ENCODE measurements around the gene NLN.
"Not testable (repeated sequence)": the region's sequence is repeated elsewhere in the genome, so short reads cannot be mapped to it uniquely, and the experiment has no call there.

Gene NLN

DNA sequence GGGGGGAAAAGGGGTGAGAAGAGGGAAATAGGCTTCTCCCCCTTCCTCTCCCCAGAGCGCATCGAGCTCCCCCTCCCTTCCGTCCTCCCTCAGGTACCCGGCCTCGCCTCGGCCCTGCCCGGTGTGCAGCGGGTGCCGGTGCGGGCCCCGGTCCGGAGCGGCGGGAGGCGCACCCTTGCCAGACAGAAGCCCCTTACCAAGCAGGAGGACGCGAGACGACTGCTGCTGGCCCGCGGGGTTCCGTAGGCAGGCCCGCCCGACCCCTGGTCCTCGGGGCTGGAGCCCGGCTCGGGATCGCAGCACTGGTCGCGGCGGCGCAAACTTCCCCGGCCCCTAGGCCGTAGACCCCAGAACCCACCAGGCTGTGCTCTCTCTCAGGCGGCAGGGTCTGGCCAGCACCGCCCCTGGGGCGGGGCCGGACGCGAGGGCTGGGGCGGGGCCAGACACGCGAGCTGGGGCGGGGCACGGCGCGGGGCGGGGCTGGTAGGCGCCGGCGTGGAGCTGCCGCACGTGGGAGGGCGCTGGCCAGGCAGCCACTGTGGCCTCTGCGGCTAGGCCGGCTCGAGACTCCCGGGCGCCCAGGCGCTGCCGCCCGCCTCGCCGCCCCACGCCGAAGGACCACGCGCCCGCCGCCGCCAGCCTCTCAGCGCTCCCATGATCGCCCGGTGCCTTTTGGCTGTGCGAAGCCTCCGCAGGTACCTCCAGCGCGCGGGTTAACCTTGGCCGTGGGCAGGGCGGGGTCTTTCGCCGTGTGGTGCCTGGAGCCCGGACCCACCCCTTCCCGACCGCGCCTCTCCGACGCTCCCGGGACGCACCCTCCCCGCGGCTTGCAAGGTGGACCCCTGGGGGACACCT is at the start of gene NLN, which contains the start of gene SGTB:
TSS of gene NLN (plus strand) at position 486 of the 855 bp plus-strand sequence. CDS start at position 655, 169 bp downstream.
TSS of gene SGTB (minus strand) at position 390 of the 855 bp plus-strand sequence. CDS start 1,302 bp downstream, outside the sequence.
- peak; percentile 79 for DNase-seq (ENCODE audit: low read depth)

GRCh38 chr5:65672796-65673195 is 49.2 kb upstream of the NLN start:
- no peak for DNase-seq (ENCODE audit: low read depth)

- no peak for DNase-seq (ENCODE audit: low read depth)
These were observed 47.3 kb upstream of the NLN start for GRCh38 chr5:65674749-65675148.

GRCh38 chr5:65676056-65676455 is 45.9 kb upstream of the NLN start:
- not testable (repeated sequence) for DNase-seq (ENCODE audit: low read depth)

- no peak for DNase-seq (ENCODE audit: low read depth)
These were observed 39.9 kb upstream of the NLN start for GRCh38 chr5:65682148-65682547.

DNA sequence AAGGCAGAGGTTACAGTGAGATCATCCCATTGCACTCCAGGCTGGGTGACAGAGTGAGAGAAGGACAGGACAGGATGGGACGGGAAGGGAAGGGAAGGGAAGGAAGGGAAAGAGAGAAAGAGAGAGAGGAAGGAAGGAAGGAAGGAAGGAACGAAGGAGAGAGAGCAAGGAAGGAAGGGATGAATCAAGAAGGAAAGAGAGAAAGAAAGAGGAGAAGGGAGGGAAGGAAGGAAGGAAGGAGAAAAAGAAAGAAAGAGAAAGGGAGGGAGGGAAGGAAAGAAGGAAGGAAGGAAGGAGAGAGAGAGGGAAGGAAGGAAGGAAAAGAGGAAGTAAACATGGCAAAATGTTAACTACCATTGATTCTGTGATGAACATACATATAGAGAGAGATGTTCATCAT is 28.9 kb upstream of the NLN start:
- no peak for DNase-seq (ENCODE audit: low read depth)

DNA sequence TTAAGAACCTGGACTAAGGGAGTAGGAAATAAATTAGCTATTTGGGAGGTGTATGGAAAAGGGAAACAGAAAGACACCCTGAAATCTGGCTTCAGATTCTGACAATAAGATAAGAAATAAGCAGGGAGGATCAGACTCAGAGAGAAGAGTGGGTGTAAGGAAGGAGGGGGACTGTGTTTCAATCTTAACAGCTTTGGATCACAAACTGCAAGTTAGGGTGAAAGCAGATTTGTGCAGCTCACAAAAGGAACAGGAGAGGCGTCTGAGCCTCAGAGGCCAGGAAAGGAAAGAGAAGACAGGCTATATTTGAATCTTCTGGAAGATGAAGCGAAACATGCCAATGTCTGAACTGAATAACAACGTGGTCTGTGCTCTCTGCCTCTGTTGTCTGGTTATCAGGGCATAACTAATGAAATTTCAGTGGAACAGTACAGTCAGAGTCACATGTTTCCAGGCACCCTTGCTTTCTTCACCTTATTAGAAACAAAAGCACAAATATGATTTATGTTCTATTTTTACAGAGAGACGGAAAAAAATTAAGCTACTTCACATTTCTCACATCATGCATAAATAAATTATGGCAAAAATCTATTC is 26.7 kb upstream of the NLN start:
- DNase-seq (ENCODE audit: low read depth), result no peak

DNA sequence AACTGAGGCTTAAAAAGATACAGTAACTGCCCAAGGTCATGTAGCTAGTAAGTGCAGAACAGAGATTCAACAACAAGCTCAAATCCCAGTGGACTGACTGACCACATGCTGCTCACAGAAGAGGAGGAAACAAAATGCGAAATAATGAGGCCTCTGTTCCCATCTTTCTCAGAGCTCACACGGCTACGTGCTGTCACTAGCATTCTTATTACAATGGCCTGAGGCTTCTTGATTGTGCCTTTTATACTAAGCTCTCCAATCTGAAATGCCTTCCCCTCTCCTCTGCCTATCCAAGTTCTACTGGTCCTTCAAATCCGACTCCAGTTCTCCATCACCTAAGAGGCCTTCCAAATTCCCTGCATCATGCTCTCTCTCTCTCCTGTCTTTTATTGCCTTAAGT is 26.1 kb upstream of the NLN start:
- DNase-seq (ENCODE audit: low read depth), result no peak

GRCh38 chr5:65696892-65697291 is 25.1 kb upstream of the NLN start:
- no peak for DNase-seq (ENCODE audit: low read depth)

- no peak for DNase-seq (ENCODE audit: low read depth)
These were observed 22.7 kb upstream of the NLN start for GRCh38 chr5:65699338-65699737.

DNA sequence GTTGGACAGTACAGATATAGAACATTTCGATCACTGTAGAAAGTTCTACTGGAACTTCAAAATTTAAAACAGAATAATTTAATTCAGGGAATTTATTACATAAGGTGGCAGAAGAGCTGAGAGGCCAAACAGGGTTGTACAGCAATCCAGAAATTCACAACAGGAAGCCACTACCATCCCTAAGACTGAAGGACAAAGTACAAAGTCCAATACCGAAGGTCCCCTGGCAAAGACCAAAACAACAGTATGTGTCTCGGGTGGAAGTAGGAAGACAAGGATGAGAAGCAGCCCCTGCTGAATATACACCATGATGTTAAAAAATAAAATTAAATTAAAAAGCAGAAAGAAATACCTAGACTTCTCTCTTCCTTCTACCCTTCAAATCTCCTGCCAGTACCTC is 20.0 kb upstream of the NLN start:
- DNase-seq (ENCODE audit: low read depth), result no peak

- DNase-seq (ENCODE audit: low read depth), result no peak
These were observed 17.3 kb upstream of the NLN start for GRCh38 chr5:65704621-65705239.

- DNase-seq (ENCODE audit: low read depth), result no peak
These were observed 14.3 kb upstream of the NLN start for GRCh38 chr5:65707663-65708062.

GRCh38 chr5:65708145-65708544 is 13.9 kb upstream of the NLN start:
- DNase-seq (ENCODE audit: low read depth), result no peak

DNA sequence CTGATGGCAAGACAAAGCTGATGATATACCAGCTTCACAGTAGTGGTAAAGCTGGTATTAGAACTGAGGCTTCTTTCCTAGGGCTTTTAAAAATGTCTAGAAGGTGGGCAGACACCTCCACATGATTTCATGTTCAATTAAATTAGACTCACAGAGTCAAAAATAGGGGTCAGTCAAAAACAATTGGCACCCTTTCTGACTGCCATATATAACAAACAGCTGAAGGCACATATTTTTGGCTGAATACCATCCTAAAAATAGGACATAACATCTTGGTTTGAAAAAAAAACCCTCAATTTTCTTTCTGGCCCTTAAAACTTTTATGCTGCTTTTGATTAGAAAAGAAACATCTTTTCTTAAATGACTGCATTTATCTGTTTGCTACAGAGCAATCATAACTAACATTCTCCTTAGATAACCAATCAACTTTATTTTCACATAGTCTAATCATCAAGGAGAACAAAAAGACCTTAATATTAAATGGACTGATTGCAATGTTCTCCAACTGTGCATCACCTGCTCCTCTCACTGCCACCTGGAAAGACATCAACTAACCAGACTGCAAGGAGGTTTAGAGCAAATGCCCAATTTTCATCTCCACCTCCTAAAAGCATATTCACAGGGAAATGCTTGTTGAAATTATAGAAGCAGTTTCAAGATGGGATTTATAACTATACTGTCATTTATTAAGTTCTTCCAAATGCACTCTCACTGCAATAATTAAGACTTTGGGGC is 3.3 kb upstream of the NLN start:
- no peak for DNase-seq (ENCODE audit: low read depth)

DNA sequence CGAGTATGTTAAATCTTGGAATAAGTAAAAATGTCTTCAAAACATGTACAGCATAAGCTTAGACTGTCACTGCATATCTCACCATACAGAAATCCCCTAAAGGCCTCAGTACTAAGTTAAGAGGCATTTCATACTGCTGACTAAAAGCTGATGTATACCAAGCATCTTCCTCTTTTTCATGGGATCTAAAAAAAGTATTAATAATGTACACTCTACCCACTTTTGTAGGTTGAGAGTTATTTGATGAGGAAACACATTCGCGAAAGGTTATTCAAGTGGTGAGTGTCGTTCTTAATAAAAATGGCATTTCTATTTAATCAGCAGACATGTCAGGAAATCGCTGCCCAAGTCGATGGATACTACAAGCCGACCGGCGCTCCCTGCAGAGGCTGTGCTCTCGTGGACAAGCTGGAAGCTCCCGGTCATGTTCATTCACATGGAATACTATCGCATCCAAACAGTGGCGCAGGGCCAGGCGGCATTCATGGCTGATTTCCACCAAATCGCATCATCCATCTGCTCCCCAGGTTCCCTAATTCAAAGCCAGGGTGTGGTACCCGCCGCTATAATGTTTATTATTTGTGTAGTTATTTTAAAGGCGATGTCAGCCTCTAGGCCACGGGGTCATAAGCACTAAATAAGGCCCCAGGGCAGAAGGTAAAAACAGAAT is 820 bp upstream of the NLN start:
- no peak for DNase-seq (ENCODE audit: low read depth)

- no peak for DNase-seq (ENCODE audit: low read depth)
These were observed 784 bp downstream of the NLN start for GRCh38 chr5:65722575-65723403.

DNA sequence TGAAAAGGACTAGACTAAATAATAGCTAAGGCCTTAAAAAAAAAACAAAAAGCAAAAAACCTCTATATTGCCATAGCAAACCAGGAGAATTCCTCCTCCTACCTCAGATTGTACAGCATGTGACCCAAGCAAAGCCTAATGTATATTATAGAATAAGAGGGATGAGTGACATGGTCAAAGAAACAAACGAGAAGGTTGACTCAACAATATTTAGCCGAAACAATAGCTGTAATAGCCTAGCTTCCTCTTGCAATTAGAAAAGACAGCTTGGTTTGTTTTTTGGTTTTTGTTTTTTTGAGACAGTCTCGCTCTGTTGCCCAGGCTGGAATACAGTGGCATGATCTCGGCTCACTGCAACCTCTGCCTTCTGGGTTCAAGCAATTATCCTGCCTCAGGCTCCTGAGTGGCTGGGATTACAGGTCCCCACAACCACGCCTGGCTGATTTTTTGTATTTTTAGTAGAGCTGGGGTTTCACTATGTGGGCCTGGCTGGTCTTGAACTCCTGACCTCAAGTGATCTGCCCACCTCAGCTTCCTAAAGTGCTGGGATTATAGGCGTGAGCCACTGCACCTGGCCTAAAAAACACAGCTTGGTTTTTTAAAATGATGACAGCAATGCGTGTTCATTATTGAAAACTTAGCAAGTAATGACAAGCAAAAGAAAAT is 5.6 kb downstream of the NLN start:
- DNase-seq (ENCODE audit: low read depth), result no peak

- no peak for DNase-seq (ENCODE audit: low read depth)
These were observed 6.2 kb downstream of the NLN start for GRCh38 chr5:65728218-65728617.

DNA sequence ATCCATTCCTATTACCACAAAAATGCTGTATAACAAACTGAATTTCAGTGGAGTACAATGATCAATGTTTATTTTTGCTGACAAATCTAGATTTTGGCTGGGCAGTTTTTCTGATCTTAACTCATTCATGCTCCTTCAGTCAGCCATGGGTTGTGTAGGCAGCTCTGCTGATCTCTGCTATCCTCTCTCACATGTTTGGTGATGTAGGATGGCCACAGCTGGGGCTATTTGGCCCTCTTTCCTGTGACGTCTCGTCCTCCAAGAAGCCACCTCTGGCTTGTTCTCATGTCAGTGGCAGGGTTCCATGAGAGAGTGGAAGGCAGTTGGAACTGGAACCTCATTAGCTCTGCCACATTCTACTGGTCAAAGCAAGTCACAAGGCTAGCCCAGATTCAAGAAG is 8.9 kb downstream of the NLN start:
- no peak for DNase-seq (ENCODE audit: low read depth)

Measured in stimulated activated CD8-positive, alpha-beta memory T cell treated with anti-CD3 and anti-CD28 coated beads, Interleukin-15, amount 100 ng/mL, for 24 hours (primary cell).